ENCODE data around the gene ABLIM2. TPM values are rescaled to one million over a fixed set of nuclear protein-coding genes. Genes with fewer than 3 reads are reported as not detected.

Gene ABLIM2
- total and polyA plus RNA-seq, 2 of the 8 experiments (the other 6 are each of a cell fraction or from before 2014, with no cell fraction given): 2.8 to 3.0 TPM

DNA sequence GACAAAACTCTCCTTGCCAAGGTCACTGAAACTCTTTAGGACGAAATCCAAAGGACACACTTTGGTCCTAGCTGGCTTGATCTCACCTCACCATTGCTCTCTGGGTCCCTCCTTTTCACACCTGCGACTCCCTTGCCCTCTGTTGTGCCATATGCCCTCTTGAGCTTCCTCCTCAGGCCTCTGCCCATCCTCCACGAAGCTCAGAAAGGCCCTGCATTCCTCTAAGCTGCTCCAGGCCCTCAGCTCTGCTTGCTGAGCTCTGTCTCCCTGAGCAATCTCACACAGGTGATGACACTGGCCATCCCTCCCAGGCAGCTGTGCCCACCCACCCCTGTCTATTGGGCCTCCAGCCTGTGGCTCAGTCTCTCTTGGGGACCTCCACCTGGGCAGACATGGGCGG lies 208.9 kb downstream of the ABLIM2 start (continued):
- TF ChIP-seq KDM1A (IDR thresholded peaks at IDR 0.05; ENCODE audit: borderline replicate concordance, low read length): no peak
- no peak for TF ChIP-seq SP1 (IDR thresholded peaks at IDR 0.05; ENCODE audit: low read depth, low read length)
- TF ChIP-seq, protein P1, sequence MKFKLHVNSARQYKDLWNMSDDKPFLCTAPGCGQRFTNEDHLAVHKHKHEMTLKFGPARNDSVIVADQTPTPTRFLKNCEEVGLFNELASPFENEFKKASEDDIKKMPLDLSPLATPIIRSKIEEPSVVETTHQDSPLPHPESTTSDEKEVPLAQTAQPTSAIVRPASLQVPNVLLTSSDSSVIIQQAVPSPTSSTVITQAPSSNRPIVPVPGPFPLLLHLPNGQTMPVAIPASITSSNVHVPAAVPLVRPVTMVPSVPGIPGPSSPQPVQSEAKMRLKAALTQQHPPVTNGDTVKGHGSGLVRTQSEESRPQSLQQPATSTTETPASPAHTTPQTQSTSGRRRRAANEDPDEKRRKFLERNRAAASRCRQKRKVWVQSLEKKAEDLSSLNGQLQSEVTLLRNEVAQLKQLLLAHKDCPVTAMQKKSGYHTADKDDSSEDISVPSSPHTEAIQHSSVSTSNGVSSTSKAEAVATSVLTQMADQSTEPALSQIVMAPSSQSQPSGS (IDR thresholded peaks at IDR 0.05; ENCODE audit: low read length): no peak
- no peak for TF ChIP-seq YY1 (IDR thresholded peaks at IDR 0.05; ENCODE audit: low read depth, low read length)
- no peak for TF ChIP-seq SP4 (IDR thresholded peaks at IDR 0.05; ENCODE audit: low read length)

All from H1 (cell line).